Activated CD4-positive, alpha-beta T cell treated with anti-CD3 and anti-CD28 coated beads for 1 hour (primary cell): Measurements from ENCODE around the gene KCNJ18.
"Not testable (repeated sequence)": the region's sequence is repeated elsewhere in the genome, so short reads cannot be mapped to it uniquely, and the experiment has no call there.

Experiments used
- DNase-seq: peaks from one replicate; pipeline ENCODE4 v3.0.0-alpha.2; 2020

KCNJ18 gene

GRCh38 chr17:21686165-21687015 lies 5.9 kb upstream of the KCNJ18 start:
- no peak for DNase-seq

GRCh38 chr17:21687136-21687953 lies 5.0 kb upstream of the KCNJ18 start:
- DNase-seq = no peak

GRCh38 chr17:21688293-21688949 lies 3.9 kb upstream of the KCNJ18 start:
- DNase-seq = no peak

GRCh38 chr17:21689604-21690003 lies 2.7 kb upstream of the KCNJ18 start:
- no peak for DNase-seq

GRCh38 chr17:21690811-21691210 lies 1.5 kb upstream of the KCNJ18 start:
- DNase-seq = not testable (repeated sequence)

GRCh38 chr17:21691481-21691880 lies 842 bp upstream of the KCNJ18 start:
- not testable (repeated sequence) for DNase-seq

- not testable (repeated sequence) for DNase-seq
Observed at GRCh38 chr17:21692704-21693065, 362 bp downstream of the KCNJ18 start.

- not testable (repeated sequence) for DNase-seq
Observed at GRCh38 chr17:21693391-21693796, 1.1 kb downstream of the KCNJ18 start.

GRCh38 chr17:21693937-21694336 lies 1.6 kb downstream of the KCNJ18 start:
- DNase-seq = not testable (repeated sequence)

GRCh38 chr17:21696227-21696626 lies 3.9 kb downstream of the KCNJ18 start:
- DNase-seq = not testable (repeated sequence)

GRCh38 chr17:21696842-21697507 lies 4.7 kb downstream of the KCNJ18 start:
- DNase-seq = not testable (repeated sequence)

- not testable (repeated sequence) for DNase-seq
Observed at GRCh38 chr17:21697508-21697860, 5.2 kb downstream of the KCNJ18 start.

- DNase-seq = not testable (repeated sequence)
Observed at GRCh38 chr17:21698437-21699075, 6.2 kb downstream of the KCNJ18 start.

- not testable (repeated sequence) for DNase-seq
Observed at GRCh38 chr17:21699124-21699523, 6.8 kb downstream of the KCNJ18 start.

- not testable (repeated sequence) for DNase-seq
Observed at GRCh38 chr17:21699573-21700236, 7.4 kb downstream of the KCNJ18 start.

GRCh38 chr17:21701090-21701489 lies 8.8 kb downstream of the KCNJ18 start:
- DNase-seq = not testable (repeated sequence)

GRCh38 chr17:21702029-21702428 lies 9.7 kb downstream of the KCNJ18 start:
- not testable (repeated sequence) for DNase-seq

GRCh38 chr17:21702521-21702920 lies 10.2 kb downstream of the KCNJ18 start:
- not testable (repeated sequence) for DNase-seq

- not testable (repeated sequence) for DNase-seq
Observed at GRCh38 chr17:21702940-21703640, 10.8 kb downstream of the KCNJ18 start.

GRCh38 chr17:21703891-21704872 lies 11.9 kb downstream of the KCNJ18 start:
- not testable (repeated sequence) for DNase-seq
